Stimulated activated CD4-positive, alpha-beta T cell treated with anti-CD3 and anti-CD28 coated beads, TNF-alpha, amount 100 ng/mL, for 24 hours (primary cell): ENCODE results near the gene STAU1.
"Not testable (repeated sequence)": the region's sequence is repeated elsewhere in the genome, so short reads cannot be mapped to it uniquely, and the experiment has no call there.

Experiments
- DNase-seq, 3 experiments: peaks; one replicate each; pipeline ENCODE4 v3.0.0-alpha.2; 2020; ENCODE audit warnings: low read depth in 3 of 3

STAU1 gene

GRCh38 chr20:49203746-49204145 lies 15.6 kb upstream of the STAU1 start:
- no peak for DNase-seq

DNA sequence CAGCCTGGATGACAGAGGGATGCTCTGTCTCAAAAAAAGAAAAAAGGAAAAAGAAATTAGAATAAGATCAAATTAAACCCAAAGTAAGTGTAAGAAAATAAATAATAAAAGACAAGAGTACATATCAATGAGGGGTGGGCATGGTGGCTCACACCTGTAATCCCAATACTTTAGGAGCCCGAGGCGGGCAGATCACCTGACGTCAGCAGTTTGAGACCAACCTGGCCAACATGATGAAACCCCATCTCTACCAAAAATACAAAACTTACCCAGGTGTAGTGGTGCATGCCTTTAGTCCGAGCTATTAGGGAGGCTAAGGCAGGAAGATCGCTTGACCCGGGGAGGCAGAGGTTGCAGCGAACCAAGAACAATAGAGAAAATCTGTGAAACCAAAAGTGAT lies 14.9 kb upstream of the STAU1 start:
- DNase-seq: no peak

DNA sequence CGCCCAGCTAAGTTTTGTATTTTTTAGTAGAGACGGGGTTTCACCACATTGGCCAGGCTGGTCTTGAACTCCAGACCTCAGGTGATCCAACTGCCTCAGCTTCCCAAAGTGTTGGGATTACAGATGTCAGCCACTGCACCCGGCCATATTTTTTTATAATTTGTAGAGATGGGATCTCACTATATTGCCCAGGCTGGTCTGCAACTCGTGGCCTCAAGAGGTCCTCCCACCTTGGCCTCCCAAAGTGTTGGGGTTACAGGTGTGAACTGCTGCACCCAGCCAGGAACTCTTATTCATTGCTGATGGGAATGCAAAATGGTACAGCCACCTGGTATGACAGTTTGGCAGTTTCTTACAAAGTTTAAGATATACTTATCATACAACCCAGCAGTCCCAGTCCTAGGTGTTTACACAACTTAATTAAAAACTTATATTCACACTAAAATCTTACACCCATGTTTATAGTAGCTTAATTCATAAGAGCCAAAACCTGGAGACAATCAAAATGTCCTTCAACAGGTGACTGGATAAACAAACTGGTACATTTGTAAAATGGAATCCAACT lies 11.7 kb upstream of the STAU1 start:
- DNase-seq: no peak

- not testable (repeated sequence) for DNase-seq
Observed at GRCh38 chr20:49192944-49193518, 4.9 kb upstream of the STAU1 start.

DNA sequence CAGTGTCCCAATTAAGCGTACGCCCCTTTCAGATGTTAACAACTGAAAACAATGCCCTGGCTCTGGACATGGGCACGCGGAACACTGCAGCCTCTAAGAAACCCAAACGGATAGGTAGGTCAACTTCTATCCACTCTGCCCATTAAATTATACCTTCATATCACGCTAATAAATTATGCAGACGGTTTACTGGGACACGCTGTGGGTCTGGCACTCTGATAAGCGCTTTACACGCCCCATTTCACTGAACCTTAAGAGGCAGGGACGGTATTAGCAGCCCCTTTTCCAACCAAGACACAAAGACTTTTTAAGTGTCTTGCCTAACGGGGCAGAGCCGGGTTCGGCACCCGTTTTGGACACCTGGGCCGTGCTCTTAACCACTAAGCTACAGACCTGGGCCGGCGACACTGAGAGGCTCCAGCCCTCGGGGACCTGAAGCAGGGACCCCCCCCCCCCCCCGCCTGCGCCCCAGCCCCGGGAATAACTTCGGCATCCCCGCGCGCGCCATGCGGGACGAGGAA lies 744 bp downstream of the STAU1 start:
- DNase-seq: peak in 1 of 3 experiments; percentile 4

DNA sequence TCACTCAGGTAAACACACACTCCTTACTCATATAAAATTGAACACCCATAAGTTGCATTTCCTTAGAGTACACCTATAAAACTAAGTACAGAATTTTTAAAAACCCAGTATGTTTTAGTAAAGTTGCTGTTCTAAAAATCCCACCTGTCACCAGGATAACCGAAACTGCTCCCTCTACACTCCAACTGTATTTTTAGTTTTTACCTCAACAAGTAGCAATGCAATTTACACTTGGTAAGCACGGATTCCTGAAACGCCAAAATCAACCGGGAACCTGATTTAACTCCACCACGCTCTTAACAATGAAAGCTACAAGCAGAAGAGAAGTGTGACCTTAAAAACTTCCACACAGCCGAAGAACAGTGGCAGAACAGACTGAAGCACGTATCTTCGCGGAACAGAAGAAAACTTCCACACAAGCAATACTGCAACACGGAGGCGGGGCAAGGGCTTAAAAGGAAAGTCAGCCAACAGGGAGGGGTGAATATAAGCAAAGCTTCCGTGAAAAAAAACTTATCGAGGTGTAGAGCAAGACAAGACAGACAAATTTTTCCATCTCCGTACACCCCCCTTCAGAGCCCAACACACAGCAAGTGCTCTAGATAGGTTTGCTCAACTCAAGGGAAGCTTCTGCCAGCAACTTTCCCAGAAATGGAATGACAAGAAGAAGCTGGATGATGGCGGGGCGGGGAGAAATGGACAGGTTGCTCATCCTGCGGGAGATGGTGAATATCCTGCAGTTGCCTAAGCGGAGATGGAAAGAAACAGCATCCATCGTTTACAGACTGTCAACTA lies 1.4 kb downstream of the STAU1 start:
- peak; percentile 45 to 67 (median 63) for DNase-seq

GRCh38 chr20:49185071-49185761 lies 2.9 kb downstream of the STAU1 start:
- DNase-seq: no peak

DNA sequence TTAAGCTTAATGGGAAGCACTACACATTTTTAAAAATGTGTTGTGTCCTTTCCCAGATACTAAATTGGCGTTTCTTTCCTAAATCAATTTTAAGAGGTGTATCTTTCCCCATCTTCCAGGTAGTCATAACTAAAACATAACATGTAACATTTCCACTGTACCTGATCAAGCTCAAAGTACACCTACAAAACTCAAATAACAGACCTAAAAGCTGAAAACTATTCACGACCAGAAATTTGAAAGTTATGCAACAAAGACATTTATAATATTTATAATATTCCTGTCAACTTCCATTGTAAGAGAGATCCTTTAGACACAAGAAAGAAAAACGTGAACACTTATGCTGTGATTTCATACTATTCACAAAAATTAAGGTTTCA lies 3.5 kb downstream of the STAU1 start:
- DNase-seq: no peak

- not testable (repeated sequence) for DNase-seq
Observed at GRCh38 chr20:49184084-49184501, 4.0 kb downstream of the STAU1 start.

GRCh38 chr20:49183444-49183843 lies 4.7 kb downstream of the STAU1 start:
- no peak for DNase-seq

DNA sequence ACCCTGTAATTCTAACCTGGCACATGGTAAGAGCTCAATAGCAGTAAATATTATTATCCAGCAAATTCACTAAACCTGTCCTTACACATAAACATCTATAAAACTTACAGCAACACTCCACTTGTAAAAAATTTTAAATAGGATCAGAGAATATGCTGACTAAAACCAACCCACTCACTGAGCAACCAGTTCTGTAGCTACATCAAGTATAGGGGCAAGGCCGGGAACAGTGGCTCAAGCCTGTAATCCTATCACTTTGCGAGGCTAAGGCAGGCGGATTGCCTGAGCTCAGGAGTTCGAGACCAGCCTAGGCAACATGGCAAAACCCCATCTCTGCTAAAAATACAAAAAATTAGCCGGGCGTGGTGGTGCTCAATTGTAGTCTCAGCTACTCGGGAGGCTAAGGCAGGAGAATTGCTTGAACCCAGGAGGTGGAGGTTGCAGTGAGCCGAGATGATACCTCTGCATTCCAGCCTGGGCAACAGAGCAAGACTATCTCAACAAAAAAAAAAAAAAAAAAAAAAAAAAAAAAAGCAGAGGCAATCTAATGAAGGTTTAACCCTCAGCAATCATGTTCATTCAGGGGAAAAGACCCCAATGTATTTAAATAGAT lies 6.8 kb downstream of the STAU1 start:
- DNase-seq: no peak

- DNase-seq: no peak
Observed at GRCh38 chr20:49179368-49180277, 8.5 kb downstream of the STAU1 start.

GRCh38 chr20:49174183-49174582 lies 14.0 kb downstream of the STAU1 start:
- DNase-seq: no peak

GRCh38 chr20:49172413-49172812 lies 15.7 kb downstream of the STAU1 start:
- no peak for DNase-seq

- DNase-seq: no peak
Observed at GRCh38 chr20:49171909-49172308, 16.2 kb downstream of the STAU1 start.

DNA sequence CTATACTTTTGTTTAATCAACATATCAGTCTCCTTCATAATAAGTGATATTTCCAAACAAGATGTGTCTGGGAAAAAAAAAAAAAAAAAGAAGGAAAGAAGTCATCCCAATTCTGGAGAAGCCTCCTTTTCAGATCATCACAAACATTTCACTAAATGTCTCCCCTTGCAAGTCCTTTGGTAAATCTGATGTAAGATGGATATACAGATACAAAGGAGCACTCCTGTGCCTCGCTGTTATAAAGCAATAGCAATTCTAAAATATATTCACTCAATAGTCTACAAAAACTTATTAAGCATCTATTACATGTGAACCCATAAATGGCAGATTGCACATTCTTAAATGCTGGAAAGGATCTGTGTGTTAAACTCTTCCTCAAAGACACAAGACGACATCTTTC lies 17.4 kb downstream of the STAU1 start:
- no peak for DNase-seq

DNA sequence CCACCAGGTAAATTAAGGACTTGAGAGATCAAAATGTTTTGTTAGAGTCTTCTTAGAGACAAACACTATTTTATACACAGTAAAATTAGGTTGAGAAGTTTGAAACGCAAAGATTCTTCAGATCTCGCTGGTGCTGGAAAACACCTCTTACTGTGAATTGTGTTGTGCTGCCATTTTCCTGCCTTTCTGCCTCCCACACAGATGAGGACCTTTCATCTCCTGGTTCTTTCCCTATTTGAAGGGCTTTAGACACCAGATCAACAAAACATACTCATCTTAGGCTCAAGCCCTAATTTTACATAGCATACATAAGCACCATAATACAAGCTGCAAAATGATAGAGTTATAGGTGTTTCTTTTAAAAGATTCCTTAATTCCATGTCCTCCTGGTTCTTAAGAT lies 18.6 kb downstream of the STAU1 start:
- no peak for DNase-seq

DNA sequence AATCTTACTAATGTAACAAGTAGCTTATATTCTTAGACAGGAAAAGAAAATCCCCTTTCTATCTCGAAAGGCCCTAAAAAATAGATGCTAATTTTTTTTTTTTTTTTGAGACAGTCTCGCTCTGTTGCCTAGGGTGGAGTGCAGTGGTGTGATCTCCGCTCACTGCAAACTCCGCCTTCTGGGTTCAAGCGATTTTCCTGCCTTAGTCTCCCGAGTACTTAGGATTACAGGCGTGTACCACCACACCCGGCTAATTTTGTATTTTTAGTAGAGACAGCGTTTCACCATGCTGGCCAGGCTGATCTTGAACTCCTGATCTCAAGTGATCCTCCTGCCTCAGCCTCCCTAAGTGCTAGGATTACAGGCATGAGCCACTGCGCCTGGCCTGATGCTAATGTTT lies 19.3 kb downstream of the STAU1 start:
- not testable (repeated sequence) for DNase-seq

DNA sequence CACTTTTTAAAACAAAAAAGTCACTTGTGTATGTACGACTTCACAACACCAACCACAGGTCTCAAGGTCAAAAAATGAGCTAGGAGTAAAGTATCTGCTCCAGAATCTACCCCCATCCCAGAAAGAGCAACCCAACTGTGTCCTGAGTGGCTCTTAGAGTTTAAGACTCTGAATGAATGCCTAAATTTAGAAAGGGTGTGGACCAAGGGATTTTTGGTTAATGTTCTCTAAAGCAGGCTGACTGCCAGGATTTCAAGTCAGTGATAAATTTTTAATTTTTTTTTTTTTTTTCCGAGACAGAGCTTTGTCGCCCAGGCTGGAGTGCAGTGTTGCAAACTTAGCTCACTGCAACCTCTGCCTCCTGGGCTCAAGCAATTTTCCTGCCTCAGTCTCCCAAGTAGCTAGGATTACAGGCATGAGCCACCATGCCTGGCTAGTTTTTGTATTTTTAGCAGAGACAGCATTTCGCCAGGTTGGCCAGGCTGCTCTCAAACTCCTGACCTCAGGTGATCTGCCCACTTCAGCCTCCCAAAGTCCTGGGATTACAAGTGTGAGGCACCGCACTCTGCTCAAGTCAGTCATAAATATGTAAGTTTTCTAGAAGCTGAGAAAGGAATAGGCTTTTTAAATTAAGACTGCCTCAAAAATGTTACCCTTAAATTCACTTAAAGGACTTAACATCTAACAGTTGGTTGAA lies 20.2 kb downstream of the STAU1 start:
- DNase-seq: no peak
